Prostate gland (tissue), 2 donors: ENCODE measurements around the gene POGLUT2.

ENCODE experiments used
- POLR2AphosphoS5 ChIP-seq: sonication (generic); formaldehyde crosslinking; IDR thresholded peaks from one replicate; pipeline ENCODE4 v1.6.1; 2017; ENCODE audit warnings: antibody characterized with exemption
- TF ChIP-seq, protein P1 (sequence below), 4 experiments: fragments of 200-600 bp in 2 of 4; fragments of 450-650 bp in 2 of 4; sonication (generic) in 2 of 4; IDR thresholded peaks; 1 replicate in 3 of 4; 2 replicates in 1 of 4; pipeline ENCODE4 v1.5.1; 2016 to 2019; ENCODE audit warnings: antibody characterized with exemption in 4 of 4, mild to moderate bottlenecking in 2 of 4, moderate library complexity in 2 of 4

DNA sequence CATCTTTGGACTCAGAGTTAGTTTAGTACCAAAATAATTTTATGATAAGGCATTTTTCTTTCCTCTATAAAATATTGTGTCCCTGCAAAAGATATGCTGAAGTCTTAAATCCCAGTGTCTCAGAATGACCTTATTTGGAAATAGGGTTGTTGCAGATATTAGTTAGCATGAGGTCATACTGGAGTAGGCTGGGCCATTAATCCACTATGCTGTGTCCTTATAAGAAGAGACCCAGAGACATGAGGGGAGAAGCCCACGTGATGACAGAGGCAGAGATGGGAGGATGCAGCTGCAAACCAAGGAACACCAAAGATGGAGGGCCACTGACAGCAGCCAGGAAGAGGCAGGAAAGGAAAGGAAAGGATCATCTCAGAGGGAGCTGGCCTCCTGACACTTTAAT is 6.4 kb downstream of the POGLUT2 start:
- TF ChIP-seq, protein P1, sequence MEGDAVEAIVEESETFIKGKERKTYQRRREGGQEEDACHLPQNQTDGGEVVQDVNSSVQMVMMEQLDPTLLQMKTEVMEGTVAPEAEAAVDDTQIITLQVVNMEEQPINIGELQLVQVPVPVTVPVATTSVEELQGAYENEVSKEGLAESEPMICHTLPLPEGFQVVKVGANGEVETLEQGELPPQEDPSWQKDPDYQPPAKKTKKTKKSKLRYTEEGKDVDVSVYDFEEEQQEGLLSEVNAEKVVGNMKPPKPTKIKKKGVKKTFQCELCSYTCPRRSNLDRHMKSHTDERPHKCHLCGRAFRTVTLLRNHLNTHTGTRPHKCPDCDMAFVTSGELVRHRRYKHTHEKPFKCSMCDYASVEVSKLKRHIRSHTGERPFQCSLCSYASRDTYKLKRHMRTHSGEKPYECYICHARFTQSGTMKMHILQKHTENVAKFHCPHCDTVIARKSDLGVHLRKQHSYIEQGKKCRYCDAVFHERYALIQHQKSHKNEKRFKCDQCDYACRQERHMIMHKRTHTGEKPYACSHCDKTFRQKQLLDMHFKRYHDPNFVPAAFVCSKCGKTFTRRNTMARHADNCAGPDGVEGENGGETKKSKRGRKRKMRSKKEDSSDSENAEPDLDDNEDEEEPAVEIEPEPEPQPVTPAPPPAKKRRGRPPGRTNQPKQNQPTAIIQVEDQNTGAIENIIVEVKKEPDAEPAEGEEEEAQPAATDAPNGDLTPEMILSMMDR (IDR thresholded peaks at IDR 0.05): no peak
- no peak for TF ChIP-seq POLR2AphosphoS5
